ENCODE data around the gene FAM20A. TPM values are rescaled to one million over a fixed set of nuclear protein-coding genes. Genes with fewer than 3 reads are reported as not detected.
A peak's percentile ranks its signal among the peaks of the same experiment; 100 is the strongest.

The FAM20A gene
- total and polyA plus RNA-seq, 9 of the 15 experiments (the other 6 are each of a cell fraction or from before 2014, with no cell fraction given): 0.07 TPM; not detected in 8

DNA sequence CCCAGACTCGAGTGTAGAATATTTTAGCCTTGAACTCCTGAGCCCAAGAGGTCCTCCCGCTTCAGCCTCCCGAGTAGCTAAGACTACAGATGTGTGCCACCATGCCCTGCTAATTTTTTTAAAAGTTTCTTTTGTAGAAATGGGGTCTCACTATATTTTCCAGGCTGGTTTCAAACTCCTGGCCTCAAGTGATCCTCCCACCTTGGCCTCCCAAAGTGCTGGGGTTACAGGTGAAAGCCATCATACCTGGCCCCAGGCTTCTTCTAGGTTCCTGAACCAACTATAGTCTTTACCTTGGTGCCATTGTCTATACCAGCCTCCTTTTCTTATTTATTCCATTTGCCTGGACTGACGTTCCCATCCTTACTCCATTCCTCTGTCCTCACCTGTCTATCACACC lies 106.1 kb downstream of the FAM20A start:
- Histone ChIP-seq H3K4me1 (replicated peaks in 1 of 2; ENCODE audit: control insufficient read depth in 2 of 2, insufficient read depth in 2 of 2, low read length in 2 of 2) (peaks cover 0 to 10% of the 10 kb centered on the region in 2 experiments; a peak in 3 of 5 replicates), H3K9ac (ENCODE audit: insufficient read depth in 1 of 2, low read depth in 2 of 2, low read length in 2 of 2) (no peak overlapping the region), H3K27ac (ENCODE audit: extremely low read depth, low read depth, low read length) (no peak overlapping the region), H3K36me3 (ENCODE audit: control insufficient read depth, insufficient read depth, low read length) (no peaks in the 10 kb centered on the region), H2AFZ (ENCODE audit: low read depth, low read length) (no peak overlapping the region), H3K4me3 (no peak overlapping the region), H3K27me3 (ENCODE audit: control insufficient read depth in 2 of 2, insufficient read depth in 2 of 2, low read length in 2 of 2) (peaks cover 2 to 5% of the 10 kb centered on the region in 2 experiments; a peak in 2 of 5 replicates), H3K79me2 (ENCODE audit: control insufficient read depth, insufficient read depth, low read length) (no peaks in the 10 kb centered on the region), H3K9me3 (replicated peaks; ENCODE audit: control insufficient read depth, insufficient read depth, low read depth, low read length) (no peaks in the 10 kb centered on the region), H3K9me1 (ENCODE audit: control insufficient read depth, insufficient read depth, low read length) (no peaks in the 10 kb centered on the region), H3K4me2 (ENCODE audit: insufficient read depth, low read length) (no peak overlapping the region), H4K20me1 (replicated peaks; ENCODE audit: control insufficient read depth, insufficient read depth, low read length) (no peaks in the 10 kb centered on the region)
- ChIA-PET POLR2A (no interaction called here), CTCF (ENCODE audit: low intra/inter-chr PET ratio) (no interaction called here)
- no peak for ATAC-seq
- WGBS (ENCODE audit: insufficient coverage, low coverage, missing lambda C conversion rate): 25% methylated on average over 4 of the region's 4 CpGs
- intact Hi-C loops (cut with micrococcal nuclease) (no loop called here), in situ Hi-C loops (cut with MboI) (no loop called here)
- no peak for FAIRE-seq
- BruUV-seq (replicated peaks): no TSS peak
- DNase-seq (ENCODE audit: extremely low read depth in 1 of 4, low spot score in 3 of 4): no peak
- TF ChIP-seq, protein P1, sequence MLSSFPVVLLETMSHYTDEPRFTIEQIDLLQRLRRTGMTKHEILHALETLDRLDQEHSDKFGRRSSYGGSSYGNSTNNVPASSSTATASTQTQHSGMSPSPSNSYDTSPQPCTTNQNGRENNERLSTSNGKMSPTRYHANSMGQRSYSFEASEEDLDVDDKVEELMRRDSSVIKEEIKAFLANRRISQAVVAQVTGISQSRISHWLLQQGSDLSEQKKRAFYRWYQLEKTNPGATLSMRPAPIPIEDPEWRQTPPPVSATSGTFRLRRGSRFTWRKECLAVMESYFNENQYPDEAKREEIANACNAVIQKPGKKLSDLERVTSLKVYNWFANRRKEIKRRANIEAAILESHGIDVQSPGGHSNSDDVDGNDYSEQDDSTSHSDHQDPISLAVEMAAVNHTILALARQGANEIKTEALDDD (IDR thresholded peaks at IDR 0.05): no peak
- TF ChIP-seq, protein P2, sequence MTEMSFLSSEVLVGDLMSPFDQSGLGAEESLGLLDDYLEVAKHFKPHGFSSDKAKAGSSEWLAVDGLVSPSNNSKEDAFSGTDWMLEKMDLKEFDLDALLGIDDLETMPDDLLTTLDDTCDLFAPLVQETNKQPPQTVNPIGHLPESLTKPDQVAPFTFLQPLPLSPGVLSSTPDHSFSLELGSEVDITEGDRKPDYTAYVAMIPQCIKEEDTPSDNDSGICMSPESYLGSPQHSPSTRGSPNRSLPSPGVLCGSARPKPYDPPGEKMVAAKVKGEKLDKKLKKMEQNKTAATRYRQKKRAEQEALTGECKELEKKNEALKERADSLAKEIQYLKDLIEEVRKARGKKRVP (CRISPR knock-in tag; IDR thresholded peaks at IDR 0.05): no peak
- TF ChIP-seq ZNF121 (CRISPR knock-in tag; conservative IDR thresholded peaks at IDR 0.05): 0 out of 2 replicates have a peak, but pooled peaks have one; percentile 8

Data from K562 (cell line).